MG63 (cell line): ENCODE data around the gene PIGS. TPM values are rescaled to one million over a fixed set of nuclear protein-coding genes. Genes with fewer than 3 reads are reported as not detected.
A peak's percentile ranks its signal among the peaks of the same experiment; 100 is the strongest.

Experiments
- DNase-seq: peaks from one replicate; pipeline ENCODE4 v3.0.0-alpha.2; 2020
- H3K27me3 ChIP-seq: fragments of 250-450 bp; sonication (Bioruptor Pico); 2 replicates; pipeline ENCODE4 v1.5.1; 2020; ENCODE audit warnings: mild to moderate bottlenecking, moderate library complexity
- H3K36me3 ChIP-seq: fragments of 250-450 bp; sonication (Bioruptor Pico); 2 replicates; pipeline ENCODE4 v1.5.1; 2020; ENCODE audit warnings: mild to moderate bottlenecking, moderate library complexity
- H3K4me3 ChIP-seq: fragments of 250-450 bp; sonication (Bioruptor Pico); 2 replicates; pipeline ENCODE4 v1.5.1; 2020; ENCODE audit warnings: mild to moderate bottlenecking, moderate library complexity
- H3K9me3 ChIP-seq: fragments of 250-450 bp; sonication (Bioruptor Pico); 2 replicates; pipeline ENCODE4 v1.5.1; 2020; ENCODE audit warnings: mild to moderate bottlenecking, moderate library complexity
- total RNA-seq: library from RNA; depleted of rRNA; stranded (reverse); fragments of >200 nt; shearing (Covaris generic); gene quantifications from 2 replicates; pipeline ENCODE4 v1.2.3, GENCODE V29; 2014; ENCODE audit warnings: low replicate concordance

The PIGS gene
- total RNA-seq, 1 experiment from 2014 or later, result 65.1 TPM

- H3K27me3 ChIP-seq, result no peaks in the 10 kb centered on the region
- no peaks in the 10 kb centered on the region for H3K9me3 ChIP-seq
- DNase-seq, result no peak
- H3K4me3 ChIP-seq, result no peak overlapping the region
- H3K36me3 ChIP-seq, result peaks cover 22% of the 10 kb centered on the region
Measured at GRCh38 chr17:28544402-28545140, 26.8 kb downstream of the PIGS start.

DNA sequence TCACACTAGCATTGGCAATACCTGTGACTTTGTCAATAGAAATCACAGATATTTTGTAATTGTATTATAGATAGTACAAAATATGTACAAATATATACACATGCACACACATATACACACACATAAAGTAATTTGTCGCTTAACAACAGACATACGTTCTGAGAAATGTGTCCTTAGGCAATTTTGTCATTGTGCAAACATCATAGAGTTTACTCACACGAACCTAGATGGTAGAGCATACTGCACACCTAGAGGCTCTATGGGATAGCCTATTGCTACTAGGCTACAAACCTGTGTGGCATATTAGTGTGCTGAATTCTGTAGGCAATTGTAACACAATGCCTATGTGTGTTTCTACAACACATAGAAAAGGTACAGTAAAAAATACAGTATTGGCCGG is 29.9 kb downstream of the PIGS start:
- Histone ChIP-seq H3K27me3 (no peaks in the 10 kb centered on the region), H3K36me3 (peaks cover under 1% of the 10 kb centered on the region; the same call in 1 of the 2 replicates), H3K4me3 (no peak overlapping the region), H3K9me3 (no peaks in the 10 kb centered on the region)
- DNase-seq, result no peak

DNA sequence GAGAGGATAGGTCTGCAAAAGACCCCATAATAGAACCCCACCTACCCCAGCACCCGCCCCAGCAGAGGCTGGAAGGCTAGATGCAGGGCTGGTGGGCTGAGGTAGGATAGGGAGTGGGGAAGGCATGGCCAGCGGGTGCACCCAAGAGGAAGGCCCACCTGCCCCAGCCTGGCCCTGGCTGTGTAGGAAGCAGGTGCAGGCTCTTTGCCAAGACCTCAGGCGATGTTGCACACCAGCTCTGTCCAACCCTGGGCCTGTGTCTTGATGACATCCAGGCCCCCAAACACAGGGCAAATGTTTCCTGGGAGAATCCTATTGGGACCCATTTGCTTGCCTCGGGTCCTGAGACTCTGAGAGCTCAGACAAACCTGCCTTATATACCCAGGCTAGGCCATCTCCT is 31.1 kb downstream of the PIGS start:
- H3K9me3 ChIP-seq, result no peaks in the 10 kb centered on the region
- H3K36me3 ChIP-seq, result no peaks in the 10 kb centered on the region
- DNase-seq, result no peak
- H3K27me3 ChIP-seq, result no peaks in the 10 kb centered on the region
- no peak overlapping the region for H3K4me3 ChIP-seq

DNA sequence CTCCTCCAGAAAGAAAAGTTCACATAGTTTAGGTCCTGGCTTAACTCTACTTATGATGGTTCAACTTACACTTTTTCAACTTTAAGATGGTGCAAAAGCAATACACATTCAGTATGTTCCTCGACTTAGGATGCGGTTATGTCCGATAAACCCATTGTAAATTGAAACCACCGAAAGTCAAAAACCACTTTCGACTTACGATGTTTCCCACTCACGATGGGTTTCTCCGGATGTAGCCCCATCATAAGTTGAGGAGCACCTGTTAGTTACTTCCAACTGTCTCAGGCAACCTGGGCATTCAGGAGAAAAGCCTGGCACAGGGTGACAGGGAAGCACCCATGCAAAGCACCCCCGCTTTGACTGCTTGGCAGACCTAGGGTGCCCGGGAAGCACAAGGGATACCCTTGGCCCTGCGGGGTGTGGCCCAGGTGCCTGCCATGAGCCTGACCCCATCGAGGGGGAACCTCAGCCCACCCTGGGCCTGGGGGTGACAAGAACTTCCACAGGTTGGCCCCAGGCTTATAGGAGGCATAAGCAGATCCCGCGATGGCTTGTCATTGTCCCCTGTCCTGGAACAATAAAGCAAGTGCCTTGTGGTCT is 32.9 kb downstream of the PIGS start:
- no peaks in the 10 kb centered on the region for H3K9me3 ChIP-seq
- H3K4me3 ChIP-seq, result no peak overlapping the region
- H3K36me3 ChIP-seq, result no peaks in the 10 kb centered on the region
- H3K27me3 ChIP-seq, result no peaks in the 10 kb centered on the region
- DNase-seq, result no peak

- no peak for DNase-seq
- Histone ChIP-seq H3K4me3 (no peak overlapping the region), H3K27me3 (no peaks in the 10 kb centered on the region), H3K36me3 (no peaks in the 10 kb centered on the region), H3K9me3 (no peaks in the 10 kb centered on the region)
Measured at GRCh38 chr17:28537219-28537610, 34.1 kb downstream of the PIGS start.

DNA sequence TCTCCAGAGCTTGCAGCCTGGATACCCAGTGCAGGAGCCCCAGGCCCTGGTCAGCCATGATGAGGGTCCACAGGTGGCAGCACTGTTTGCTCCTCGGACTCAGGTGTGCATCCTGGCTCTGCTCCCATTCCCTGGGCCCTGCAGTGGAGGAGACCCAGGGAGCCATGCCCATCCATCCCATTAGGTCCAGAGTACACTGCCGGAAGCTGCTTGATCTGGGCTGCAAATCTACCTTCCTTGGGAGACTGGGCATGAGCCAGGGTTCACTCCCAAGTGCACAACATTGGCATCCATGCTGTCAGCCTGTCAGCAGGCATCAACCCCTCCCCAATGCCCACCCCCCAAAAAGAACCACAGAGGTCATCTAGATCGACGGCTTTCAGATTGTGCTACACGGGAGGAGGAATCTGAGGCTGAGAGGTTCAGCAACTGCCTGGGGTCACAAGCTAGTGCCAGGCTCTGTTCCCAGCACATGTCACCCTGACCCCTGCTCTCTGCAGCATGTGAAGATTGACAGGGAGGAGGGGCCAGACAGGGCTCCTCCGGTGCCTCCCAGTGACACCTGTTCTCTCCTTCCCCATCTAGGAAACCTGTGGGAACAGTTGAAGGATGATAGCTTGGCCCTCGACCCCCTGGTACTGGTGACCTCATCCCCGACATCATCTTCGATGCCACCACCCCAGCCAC is 34.6 kb downstream of the PIGS start:
- H3K36me3 ChIP-seq, result no peaks in the 10 kb centered on the region
- H3K4me3 ChIP-seq, result no peak overlapping the region
- no peaks in the 10 kb centered on the region for H3K9me3 ChIP-seq
- H3K27me3 ChIP-seq, result no peaks in the 10 kb centered on the region
- DNase-seq, result no peak

DNA sequence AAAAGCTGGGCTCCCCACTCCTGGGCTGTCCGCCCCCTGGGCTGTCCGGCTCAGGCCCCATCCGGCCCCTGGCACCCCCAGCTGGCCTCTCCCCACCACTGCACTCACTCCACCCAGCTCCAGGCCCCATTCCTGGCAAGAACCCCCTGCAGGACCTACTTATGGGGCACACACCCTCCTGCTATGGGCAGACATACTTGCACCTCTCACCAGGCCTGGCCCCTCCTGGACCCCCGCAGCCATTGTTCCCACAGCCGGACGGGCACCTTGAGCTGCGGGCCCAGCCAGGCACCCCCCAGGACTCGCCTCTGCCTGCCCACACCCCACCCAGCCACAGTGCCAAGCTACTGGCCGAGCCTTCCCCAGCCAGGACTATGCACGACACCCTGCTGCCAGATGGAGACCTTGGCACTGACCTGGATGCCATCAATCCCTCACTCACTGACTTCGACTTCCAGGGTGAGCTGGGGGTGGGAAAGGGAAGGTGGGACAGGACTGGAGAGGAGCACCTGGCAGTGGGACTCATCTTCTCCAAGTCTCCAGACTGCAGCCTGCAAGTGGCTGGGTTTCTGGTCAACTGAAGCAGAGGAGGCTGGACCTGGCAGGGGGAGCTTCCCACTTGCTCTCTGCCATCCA is 36.5 kb downstream of the PIGS start:
- DNase-seq, result no peak
- no peaks in the 10 kb centered on the region for H3K9me3 ChIP-seq
- no peaks in the 10 kb centered on the region for H3K27me3 ChIP-seq
- no peaks in the 10 kb centered on the region for H3K36me3 ChIP-seq
- no peak overlapping the region for H3K4me3 ChIP-seq

DNA sequence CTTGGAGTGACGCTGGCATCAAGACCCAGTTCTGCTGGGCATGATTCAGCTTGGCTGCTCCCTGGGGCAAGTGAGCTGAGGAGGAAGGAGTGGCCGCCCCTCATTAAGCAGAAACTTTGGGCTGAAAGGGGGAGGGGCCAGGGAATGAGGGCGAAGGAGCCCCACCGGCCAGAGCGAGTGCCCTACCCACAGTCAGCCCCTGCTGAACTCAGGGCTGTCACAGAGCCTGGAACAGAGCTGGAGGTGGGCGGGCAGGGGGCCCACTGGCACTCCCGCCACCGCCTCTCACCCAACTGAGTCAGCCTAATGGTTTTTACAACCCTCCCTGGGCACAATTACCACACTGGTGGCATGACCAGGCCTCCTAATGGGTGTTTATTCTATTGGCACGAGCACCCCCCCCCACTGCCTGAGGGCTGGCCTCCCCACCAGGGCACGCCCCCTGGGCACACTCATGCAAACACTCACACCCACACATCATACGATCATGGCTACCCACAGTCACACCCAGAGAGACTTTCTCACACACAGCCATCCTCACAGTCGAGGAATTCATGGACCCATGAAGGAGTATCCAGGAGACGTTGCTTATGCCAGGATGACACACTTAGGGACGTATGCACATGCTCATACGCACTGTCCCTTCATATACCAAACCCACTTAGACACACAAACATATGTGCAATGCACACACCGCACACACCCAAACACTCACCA is 38.1 kb downstream of the PIGS start:
- Histone ChIP-seq H3K9me3 (no peaks in the 10 kb centered on the region), H3K27me3 (no peaks in the 10 kb centered on the region), H3K36me3 (no peaks in the 10 kb centered on the region), H3K4me3 (no peak overlapping the region)
- peak; percentile 92 for DNase-seq

DNA sequence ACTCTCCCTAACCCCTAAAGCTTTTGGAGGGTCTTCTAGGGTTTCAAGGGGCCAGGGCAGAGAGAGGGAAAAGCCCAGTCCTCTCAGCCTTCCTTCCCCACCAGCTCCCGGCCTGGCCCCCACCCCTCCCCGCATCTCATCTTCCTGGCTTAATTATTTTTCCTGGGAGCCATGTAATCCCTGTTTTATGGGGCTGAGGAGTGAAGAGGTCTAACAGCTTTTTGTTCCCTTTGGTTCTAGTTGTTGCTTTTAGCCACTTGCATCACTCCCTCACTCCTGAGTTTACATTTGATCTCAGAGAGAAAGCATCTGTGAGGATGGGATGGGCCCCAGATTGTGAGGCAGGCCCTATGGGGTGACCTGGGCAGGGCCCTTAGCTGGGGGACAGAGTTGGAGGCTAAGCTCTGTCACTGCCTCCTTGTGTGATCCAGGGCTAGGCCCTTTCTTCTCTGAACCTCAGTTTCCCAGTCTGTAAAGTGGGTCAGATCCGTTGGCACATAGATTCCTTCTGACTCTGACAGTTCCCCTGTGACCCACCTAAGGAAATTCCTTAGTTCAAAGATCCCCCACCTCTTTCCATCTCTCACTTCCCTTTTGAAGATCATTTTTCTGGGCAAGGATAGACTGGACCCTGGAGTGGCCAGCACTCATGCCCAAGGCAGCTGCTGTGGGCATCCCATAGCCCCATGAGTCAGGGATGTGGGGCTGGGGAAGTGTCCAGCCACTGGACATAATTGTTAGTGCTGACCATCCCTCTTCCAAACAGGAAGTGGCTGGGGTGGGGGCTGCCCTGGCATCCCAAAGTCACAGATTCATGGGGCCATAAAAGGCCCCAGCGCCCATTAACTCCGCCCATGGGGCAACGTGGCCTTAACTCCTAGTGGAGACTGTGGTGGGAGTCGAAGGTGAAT is 39.0 kb downstream of the PIGS start:
- H3K36me3 ChIP-seq, result no peaks in the 10 kb centered on the region
- no peak overlapping the region for H3K4me3 ChIP-seq
- peak; percentile 74 for DNase-seq
- no peaks in the 10 kb centered on the region for H3K27me3 ChIP-seq
- no peaks in the 10 kb centered on the region for H3K9me3 ChIP-seq

GRCh38 chr17:28530926-28531325 is 40.4 kb downstream of the PIGS start:
- no peaks in the 10 kb centered on the region for H3K9me3 ChIP-seq
- H3K36me3 ChIP-seq, result no peaks in the 10 kb centered on the region
- no peaks in the 10 kb centered on the region for H3K27me3 ChIP-seq
- no peak overlapping the region for H3K4me3 ChIP-seq
- DNase-seq, result no peak

DNA sequence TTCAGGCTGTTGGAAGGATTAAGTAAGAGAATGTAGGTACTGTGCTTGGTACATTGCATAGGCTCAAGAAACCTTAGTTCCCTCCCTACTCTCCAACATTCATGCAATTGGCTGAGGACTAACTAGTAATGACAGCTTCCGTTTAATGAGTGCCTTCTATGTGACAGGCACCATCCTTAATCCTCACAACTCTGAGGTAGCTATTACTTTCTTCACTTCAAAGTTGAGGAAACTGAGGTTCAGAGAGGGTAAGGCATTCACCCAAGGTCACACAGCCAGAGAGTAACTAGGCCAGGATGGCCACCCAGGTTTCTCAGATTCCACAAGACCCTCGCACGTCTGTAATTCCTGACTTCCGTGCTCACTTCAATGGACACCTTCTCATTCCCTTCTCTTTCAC is 41.1 kb downstream of the PIGS start:
- no peaks in the 10 kb centered on the region for H3K36me3 ChIP-seq
- H3K4me3 ChIP-seq, result no peak overlapping the region
- no peaks in the 10 kb centered on the region for H3K9me3 ChIP-seq
- H3K27me3 ChIP-seq, result no peaks in the 10 kb centered on the region
- DNase-seq, result no peak

GRCh38 chr17:28529013-28529400 is 42.3 kb downstream of the PIGS start:
- no peaks in the 10 kb centered on the region for H3K36me3 ChIP-seq
- no peaks in the 10 kb centered on the region for H3K9me3 ChIP-seq
- H3K4me3 ChIP-seq, result no peak overlapping the region

GRCh38 chr17:28528327-28529012 is 42.9 kb downstream of the PIGS start:
- Histone ChIP-seq H3K27me3 (no peaks in the 10 kb centered on the region), H3K36me3 (no peaks in the 10 kb centered on the region), H3K4me3 (no peak overlapping the region), H3K9me3 (no peaks in the 10 kb centered on the region)
- peak; percentile 62 for DNase-seq

More at GRCh38 chr17:28529013-28529400, 42.3 kb downstream of the PIGS start:
- no peaks in the 10 kb centered on the region for H3K27me3 ChIP-seq
- DNase-seq, result no peak

GRCh38 chr17:28527859-28528258 is 43.5 kb downstream of the PIGS start:
- Histone ChIP-seq H3K9me3 (no peaks in the 10 kb centered on the region), H3K4me3 (no peak overlapping the region), H3K36me3 (no peaks in the 10 kb centered on the region), H3K27me3 (no peaks in the 10 kb centered on the region)
- peak; percentile 39 for DNase-seq

DNA sequence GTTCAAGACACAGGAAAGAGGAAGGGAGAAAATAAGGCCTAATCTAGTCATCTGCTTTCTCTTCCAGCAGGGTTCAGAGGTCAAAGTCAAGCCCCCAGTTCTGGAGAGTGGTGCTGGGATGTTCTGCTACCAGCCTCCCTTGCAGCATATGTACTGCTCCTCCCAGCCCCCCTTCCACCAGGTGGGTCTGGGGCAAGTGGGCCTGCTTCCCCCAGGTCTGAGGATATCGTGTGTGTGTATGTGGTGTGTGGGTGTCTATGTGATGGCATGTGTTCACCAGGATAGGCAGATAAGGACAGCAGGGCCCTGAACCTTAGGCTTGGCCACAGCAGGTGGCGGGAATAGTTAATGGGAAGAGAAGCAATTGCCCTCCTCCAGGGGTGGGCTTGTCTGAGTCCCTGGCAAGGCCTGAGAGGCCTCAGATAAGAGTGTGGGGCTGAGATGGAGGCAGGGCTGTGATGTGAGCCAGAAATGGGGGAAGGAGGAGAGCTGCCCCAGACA is 44.1 kb downstream of the PIGS start:
- DNase-seq, result no peak
- no peaks in the 10 kb centered on the region for H3K27me3 ChIP-seq
- no peaks in the 10 kb centered on the region for H3K9me3 ChIP-seq
- H3K36me3 ChIP-seq, result no peaks in the 10 kb centered on the region
- no peak overlapping the region for H3K4me3 ChIP-seq
